Measurements from ENCODE around the gene DLAT.

GRCh38 chr11:112019066-112019465 lies 6.1 kb upstream of the DLAT start:
- TF ChIP-seq CTCF (IDR thresholded peaks at IDR 0.05; ENCODE audit: low read depth, low read length) (no peak), EZH2phosphoT487 (IDR thresholded peaks at IDR 0.05; ENCODE audit: low read depth) (no peak)
